Stimulated activated CD4-positive, alpha-beta T cell treated with anti-CD3 and anti-CD28 coated beads, Interleukin-1b, Interleukin-23, amount 100 ng/mL, for 1 hour (primary cell): ENCODE measurements around the gene SORCS2.

Experiments used
- DNase-seq, 2 donors: peaks; one replicate each; pipeline ENCODE4 v3.0.0-alpha.2; 2020; ENCODE audit warnings: low read depth in 2 of 2

SORCS2 gene

DNA sequence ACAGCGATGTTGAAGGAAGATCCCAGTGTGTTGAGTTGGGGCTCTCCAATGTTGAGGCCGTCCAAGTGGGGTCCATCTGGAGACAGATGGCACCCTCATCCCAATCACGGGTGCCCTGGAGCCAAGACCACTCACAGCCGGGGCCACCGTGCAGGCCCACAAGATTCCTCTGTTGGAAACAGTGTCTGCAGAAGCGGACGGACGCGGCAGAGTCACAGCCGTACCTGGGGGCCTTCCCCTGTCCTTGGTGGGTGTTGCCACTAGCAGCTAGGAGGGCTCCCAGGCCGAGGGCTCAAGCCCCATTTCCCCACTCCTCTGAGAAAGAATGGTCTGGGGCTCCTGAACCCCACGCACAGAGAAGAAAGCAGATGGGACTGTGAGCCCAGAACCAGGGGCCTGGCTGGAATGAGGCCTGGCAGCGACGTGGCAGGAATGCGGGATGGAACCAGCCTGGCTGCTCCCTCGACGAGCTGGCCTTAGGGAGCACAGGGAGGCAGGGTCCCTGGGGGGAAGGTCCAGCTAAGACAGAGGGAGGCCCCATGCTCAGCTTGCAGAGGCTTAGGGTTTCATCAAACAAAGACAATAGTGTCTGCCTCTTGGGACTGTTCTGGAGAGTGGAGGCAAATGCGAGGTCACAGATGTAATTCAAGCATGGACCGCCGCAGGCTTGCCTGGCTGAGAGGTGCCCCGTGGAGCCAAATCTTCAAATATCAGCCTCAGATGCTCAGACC lies 518.4 kb downstream of the SORCS2 start:
- no peak for DNase-seq

- DNase-seq: no peak
Observed at GRCh38 chr4:7711307-7711963, 519.1 kb downstream of the SORCS2 start.

DNA sequence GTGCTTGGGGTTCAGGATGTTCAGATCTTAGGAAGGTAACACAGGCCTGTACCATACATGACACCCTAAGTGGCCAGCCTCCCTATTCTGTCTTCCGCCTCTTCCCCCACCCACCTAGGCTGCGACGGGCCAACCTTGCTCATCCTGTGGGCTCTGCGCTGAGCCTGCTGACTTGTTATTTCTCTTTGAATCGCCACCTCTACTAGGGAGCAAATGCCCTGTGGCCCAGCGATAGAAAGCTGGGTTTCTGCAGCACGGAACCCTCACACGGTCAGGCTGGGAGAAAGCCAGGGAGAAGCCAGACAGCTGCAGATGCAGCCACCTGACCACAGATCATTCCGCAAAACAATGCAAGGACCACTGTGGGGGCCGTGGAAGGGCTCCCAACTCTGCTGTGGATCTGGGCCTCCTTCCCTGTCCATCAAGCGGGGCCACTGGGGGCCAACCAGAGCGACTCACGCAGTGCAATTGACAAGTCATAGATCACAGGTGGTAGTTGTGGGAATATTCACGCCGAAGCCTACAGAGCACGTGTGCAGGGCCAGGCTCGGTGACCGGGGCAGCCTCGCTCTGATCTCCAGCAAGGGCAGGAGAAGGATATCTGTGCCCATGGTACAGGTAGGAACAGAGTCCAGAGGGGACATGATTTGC lies 519.8 kb downstream of the SORCS2 start:
- DNase-seq: no peak

GRCh38 chr4:7713757-7714156 lies 521.4 kb downstream of the SORCS2 start:
- DNase-seq: no peak

DNA sequence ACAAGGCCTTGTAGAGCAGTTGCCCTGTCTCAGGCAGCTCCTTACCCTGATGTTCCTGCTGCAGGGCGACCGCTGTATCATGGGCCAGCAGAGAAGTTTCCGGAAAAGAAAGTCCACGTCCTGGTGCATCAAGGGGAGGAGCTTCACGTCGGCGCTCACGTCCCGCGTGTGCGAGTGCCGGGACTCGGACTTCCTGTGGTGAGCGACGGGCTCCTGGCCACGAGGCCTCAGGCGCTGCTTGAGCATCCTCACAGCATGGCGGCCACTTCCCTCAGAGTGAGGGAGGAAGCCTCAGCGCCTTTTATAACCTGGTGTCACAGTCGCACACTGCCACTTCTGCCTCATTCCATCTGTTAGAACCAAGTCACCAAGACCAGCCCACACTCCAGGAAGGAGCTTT lies 521.8 kb downstream of the SORCS2 start:
- DNase-seq: no peak

- no peak for DNase-seq
Observed at GRCh38 chr4:7714738-7715137, 522.4 kb downstream of the SORCS2 start.

DNA sequence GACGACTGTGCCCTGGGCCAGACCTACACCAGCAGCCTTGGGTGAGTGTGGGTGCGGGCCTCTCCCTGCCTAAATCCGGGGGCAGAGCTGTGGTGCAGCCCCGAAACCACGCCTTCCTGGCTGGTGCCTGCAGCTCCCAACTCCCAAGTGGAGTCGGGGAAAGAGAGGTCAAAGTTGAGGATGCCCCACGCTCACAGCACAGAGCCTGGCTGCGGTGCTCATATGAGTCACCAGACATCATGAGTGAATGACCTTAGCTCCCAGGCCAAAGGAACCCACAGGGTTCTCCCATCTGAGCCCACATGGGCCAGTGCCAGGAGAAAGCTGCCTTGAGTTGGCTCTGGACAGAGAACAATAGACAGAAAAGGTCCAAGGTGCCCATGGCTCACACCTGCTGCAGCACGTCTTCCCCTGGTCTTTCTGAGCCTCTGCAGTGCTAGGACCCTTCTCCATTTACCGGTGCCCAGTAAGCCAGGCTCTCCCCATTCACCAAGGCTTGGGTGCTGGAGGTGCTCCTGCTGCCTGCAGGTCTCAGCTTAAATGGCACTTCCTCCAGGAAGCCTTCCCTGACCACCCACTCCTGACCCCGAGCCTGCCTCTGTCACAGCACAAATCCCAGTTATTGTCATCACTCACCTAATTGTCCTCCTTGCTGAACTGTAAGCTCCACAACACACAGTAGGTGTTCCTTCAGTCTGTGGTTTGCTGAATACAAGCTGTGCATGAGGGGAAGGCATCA lies 523.1 kb downstream of the SORCS2 start:
- no peak for DNase-seq

DNA sequence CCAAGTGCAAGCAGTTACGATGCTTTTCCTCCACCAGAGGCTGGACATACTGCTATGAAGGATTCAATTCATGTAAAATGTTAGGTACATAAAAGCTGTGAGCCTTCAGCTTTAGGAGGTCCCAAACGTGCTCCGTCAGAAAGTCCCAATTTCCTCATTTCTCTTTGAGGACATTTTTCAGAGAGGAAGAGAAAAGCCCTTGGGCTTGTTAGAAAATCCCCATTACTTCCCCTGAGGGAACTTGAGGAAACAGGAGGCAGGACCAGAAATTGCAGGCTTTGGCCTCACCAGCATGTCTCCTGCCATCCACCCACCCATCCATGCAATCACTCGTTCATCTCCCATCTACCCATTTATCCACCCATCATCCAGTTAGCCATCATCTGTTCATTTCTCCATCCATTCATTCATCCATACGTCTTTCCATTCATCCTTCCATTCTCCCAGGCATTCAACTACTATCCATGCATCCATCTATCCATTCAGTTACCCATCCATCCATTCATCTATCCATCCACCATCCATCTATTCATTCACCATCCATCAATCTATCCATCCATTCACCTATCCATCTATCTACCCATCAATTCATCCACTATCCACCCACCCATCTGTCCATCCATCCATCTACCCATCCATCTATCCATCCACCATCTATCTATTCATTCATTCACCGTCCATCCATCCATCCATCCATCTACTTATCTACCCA lies 523.8 kb downstream of the SORCS2 start:
- no peak for DNase-seq

GRCh38 chr4:7717161-7717560 lies 524.8 kb downstream of the SORCS2 start:
- no peak for DNase-seq

DNA sequence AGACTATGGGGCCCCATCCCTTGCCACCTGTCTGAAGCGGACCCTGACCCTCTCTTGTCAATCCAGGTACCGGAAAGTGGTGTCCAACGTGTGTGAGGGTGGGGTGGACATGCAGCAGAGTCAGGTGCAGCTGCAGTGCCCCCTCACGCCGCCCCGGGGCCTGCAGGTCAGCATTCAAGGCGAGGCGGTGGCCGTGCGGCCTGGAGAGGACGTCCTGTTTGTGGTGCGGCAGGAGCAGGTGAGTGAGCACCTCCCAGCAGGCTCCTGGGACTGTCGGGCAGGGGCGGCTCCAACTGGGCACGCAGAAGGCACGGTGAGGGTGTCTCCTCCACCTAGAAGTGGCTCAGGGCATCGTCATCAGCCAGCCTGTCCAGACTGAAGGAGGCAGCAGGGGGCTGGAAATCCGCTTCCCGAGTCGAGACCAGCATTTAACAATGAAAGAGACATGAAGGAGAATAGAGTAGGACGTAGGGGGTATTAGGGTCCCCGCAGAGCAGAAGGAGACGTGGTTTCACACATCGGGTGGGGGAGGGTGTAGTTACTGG lies 525.7 kb downstream of the SORCS2 start:
- DNase-seq: no peak

GRCh38 chr4:7719354-7720174 lies 527.2 kb downstream of the SORCS2 start:
- DNase-seq: peak in 1 of 2 donors; percentile 58

- no peak for DNase-seq
Observed at GRCh38 chr4:7721984-7722551, 529.7 kb downstream of the SORCS2 start.

DNA sequence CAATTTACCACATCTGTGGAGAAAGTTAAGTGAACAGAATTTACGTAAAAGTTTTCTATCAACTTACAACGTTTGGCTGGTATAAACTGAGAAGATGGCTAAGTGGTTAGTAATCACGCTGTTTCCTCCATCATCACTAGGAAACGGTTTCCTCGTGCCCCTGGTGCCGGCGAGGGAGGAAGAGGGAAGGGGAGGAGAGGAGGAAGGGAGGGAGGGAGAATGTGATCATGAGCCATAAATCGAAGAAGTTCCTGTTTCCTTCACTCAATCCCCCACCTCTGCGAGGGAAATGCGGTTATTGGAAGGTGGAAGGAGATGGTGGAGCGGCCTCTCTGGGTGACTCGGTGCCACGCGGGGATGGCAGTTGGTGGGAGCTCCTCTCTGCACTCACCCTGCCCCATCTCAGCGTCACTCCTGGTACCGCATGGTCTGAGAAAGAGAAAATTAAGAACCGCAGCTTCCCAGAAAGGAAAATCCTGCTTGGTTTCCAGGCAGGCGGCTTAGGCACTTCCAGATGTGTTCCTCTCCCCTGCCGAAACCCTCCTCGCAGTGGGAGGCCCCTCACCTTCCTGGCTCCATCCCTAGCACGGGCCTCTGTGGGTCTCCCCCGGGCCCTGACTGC lies 530.5 kb downstream of the SORCS2 start:
- DNase-seq: no peak

DNA sequence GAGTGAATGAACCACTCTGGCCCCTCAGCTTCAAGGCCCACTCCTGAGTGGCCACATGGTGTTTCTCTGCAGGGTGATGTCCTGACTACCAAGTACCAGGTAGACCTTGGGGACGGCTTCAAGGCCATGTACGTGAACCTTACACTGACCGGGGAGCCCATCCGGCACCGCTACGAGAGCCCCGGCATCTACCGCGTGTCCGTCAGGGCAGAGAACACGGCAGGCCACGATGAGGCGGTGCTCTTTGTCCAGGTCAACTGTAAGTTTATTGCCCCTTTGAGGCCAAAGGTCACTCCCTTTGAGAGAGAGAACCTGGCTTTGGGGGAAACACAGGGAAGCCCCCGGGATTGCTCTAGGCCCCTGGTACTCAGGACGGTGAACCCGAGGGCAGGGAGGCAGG lies 531.3 kb downstream of the SORCS2 start:
- DNase-seq: no peak

DNA sequence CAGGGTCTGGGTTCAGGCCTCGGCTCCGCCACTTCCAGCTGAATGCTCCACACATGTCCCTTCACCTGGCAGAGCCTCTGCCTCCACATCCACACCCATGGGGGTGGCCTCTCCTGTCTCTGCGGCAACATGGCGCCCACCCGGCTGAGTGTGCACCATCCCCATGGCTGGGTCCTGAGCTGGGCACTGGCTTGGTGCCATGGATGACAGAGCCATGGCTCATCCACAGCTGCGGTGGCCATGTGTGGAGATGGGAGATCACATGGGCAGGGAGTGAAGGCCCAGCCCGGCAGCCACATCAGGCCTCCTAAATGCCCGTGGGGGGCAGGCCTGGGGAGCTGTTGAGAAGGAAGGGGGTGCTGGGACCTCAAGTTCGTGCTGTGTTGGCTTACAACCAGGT lies 533.6 kb downstream of the SORCS2 start:
- DNase-seq: no peak

- DNase-seq: no peak
Observed at GRCh38 chr4:7726665-7727413, 534.5 kb downstream of the SORCS2 start.

DNA sequence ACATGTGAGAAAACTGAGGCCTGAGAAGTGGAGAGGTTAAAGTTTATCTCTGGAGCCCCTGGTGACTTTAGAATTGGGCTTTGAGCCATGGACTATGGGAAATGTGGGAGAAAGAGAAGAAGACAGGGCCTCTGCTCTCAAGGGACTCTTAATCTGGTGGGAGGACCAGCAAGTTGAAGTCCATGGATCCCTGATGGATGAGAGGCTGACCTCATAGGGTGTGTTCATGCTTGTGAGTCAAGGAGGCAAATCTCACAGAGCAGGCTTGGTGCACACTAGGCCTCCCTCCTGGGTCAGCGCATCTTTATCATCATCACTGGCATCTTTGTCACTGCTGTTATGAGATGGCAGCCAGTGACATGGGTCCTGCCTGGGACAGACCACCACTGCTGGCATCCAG lies 535.4 kb downstream of the SORCS2 start:
- DNase-seq: no peak

DNA sequence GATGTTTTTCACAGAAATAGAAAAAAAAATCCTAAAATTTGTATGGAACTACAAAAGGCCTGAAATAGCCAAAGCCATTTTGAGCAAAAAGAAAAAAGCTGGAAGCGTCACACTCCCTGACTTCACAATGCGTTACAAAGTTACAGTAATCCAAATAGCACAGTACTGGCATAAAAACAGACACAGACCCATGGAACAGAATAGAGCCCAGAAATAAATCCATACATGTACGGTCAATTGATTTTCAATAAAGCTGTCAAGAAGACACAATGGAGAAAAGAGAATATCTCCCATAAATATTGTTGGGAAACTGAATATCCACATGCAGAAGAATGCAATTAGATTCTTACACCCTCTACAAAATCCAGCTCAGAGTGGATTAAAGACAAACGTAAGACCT lies 539.1 kb downstream of the SORCS2 start:
- no peak for DNase-seq

DNA sequence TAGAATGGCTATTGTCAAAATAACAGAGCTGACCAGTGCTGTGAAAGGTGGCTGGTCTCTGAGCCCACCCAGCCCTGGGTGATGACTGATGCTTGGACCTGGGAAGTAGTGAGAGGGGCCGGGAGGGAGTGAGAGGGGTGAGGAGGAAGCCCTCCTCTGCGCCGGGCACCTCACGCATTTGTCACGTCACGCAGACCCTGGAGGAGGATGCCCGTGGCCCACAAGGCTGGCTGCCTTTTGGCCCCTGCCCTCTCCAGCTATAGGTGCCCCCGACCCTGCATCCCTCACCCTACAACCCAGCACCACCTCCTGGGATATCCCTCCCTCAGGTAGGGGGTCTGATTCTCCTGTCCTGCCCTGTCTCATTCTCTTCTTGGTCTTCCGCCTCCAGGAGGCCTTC lies 539.9 kb downstream of the SORCS2 start:
- DNase-seq: no peak
